Trophoblast cell (in vitro differentiated cells and primary cell): Measurements from ENCODE around the gene DOP1A.
A peak's percentile ranks its signal among the peaks of the same experiment; 100 is the strongest.

ENCODE experiments used
- DNase-seq, 2 donors: peaks; one replicate each; pipeline ENCODE4 v3.0.0-alpha.2; 2016
- H2AFZ ChIP-seq: 2 replicates; pipeline ENCODE4 v1.6.1; 2013; ENCODE audit warnings: low read length, moderate library complexity, mild to moderate bottlenecking; ENCODE audit not compliant: insufficient read depth, poor library complexity
- H2AK5ac ChIP-seq: 2 replicates; pipeline ENCODE4 v1.6.1; 2013; ENCODE audit warnings: mild to moderate bottlenecking, low read length
- H2BK120ac ChIP-seq: 2 replicates; pipeline ENCODE4 v1.6.1; 2013; ENCODE audit warnings: low read length, mild to moderate bottlenecking, moderate library complexity; ENCODE audit not compliant: insufficient read depth, poor library complexity
- H2BK12ac ChIP-seq: 2 replicates; pipeline ENCODE4 v1.6.1; 2013; ENCODE audit warnings: mild to moderate bottlenecking, low read length, moderate library complexity
- H2BK5ac ChIP-seq: 2 replicates; pipeline ENCODE4 v1.6.1; 2013; ENCODE audit warnings: low read length, low read depth, moderate library complexity, mild to moderate bottlenecking; ENCODE audit not compliant: poor library complexity
- H3K14ac ChIP-seq: 2 replicates; pipeline ENCODE4 v1.6.1; 2013; ENCODE audit warnings: mild to moderate bottlenecking, low read length
- H3K18ac ChIP-seq: 2 replicates; pipeline ENCODE4 v1.6.1; 2013; ENCODE audit warnings: mild to moderate bottlenecking, low read length
- H3K23ac ChIP-seq: 2 replicates; pipeline ENCODE4 v1.6.1; 2013; ENCODE audit warnings: low read length
- H3K27ac ChIP-seq: 2 replicates; pipeline ENCODE4 v1.5.1; 2013; ENCODE audit warnings: low read depth, mild to moderate bottlenecking, inconsistent platforms, low read length, moderate library complexity
- H3K27me3 ChIP-seq: 2 replicates; pipeline ENCODE4 v1.6.1; 2013; ENCODE audit warnings: inconsistent platforms, mild to moderate bottlenecking, low read length, moderate library complexity; ENCODE audit not compliant: insufficient read depth
- H3K36me3 ChIP-seq, 2 experiments: 1 replicate in 1 of 2; 2 replicates in 1 of 2; pipeline ENCODE4 v1.6.1; 2013; ENCODE audit warnings: low read length in 2 of 2, mild to moderate bottlenecking in 2 of 2, moderate library complexity in 1 of 2; ENCODE audit not compliant: insufficient read depth in 2 of 2, control insufficient read depth in 1 of 2
- H3K4ac ChIP-seq: 2 replicates; pipeline ENCODE4 v1.6.1; 2013; ENCODE audit warnings: low read depth, mild to moderate bottlenecking, low read length, moderate library complexity
- H3K4me1 ChIP-seq, 2 experiments: 1 replicate in 1 of 2; 2 replicates in 1 of 2; pipeline ENCODE4 v1.6.1; 2013; ENCODE audit warnings: low read length in 2 of 2, mild to moderate bottlenecking in 2 of 2, moderate library complexity in 1 of 2; ENCODE audit not compliant: insufficient read depth in 2 of 2, control insufficient read depth in 1 of 2
- H3K4me2 ChIP-seq: 2 replicates; pipeline ENCODE4 v1.6.1; 2013; ENCODE audit warnings: inconsistent platforms, mild to moderate bottlenecking, low read length, moderate library complexity
- H3K4me3 ChIP-seq: 2 replicates; pipeline ENCODE4 v1.5.1; 2013; ENCODE audit warnings: mild to moderate bottlenecking, low read depth, low read length, inconsistent platforms
- H3K79me1 ChIP-seq: one replicate; pipeline ENCODE4 v1.6.1; 2013; ENCODE audit warnings: low read length
- H3K79me2 ChIP-seq: 2 replicates; pipeline ENCODE4 v1.6.1; 2013; ENCODE audit warnings: low read length, mild to moderate bottlenecking; ENCODE audit not compliant: control insufficient read depth, insufficient read depth, poor library complexity
- H3K9ac ChIP-seq: 2 replicates; pipeline ENCODE4 v1.6.1; 2013; ENCODE audit warnings: mild to moderate bottlenecking, low read length
- H3K9me3 ChIP-seq: 2 replicates; pipeline ENCODE4 v1.6.1; 2013; ENCODE audit warnings: low read depth, mild to moderate bottlenecking, control low read depth, inconsistent platforms, low read length; ENCODE audit not compliant: insufficient read depth
- H4K12ac ChIP-seq: 2 replicates; pipeline ENCODE4 v1.6.1; 2013; ENCODE audit warnings: low read depth, mild to moderate bottlenecking, low read length, moderate library complexity
- H4K8ac ChIP-seq: 2 replicates; pipeline ENCODE4 v1.6.1; 2013; ENCODE audit warnings: low read depth, mild to moderate bottlenecking, low read length, moderate library complexity
- H4K91ac ChIP-seq: one replicate; pipeline ENCODE4 v1.6.1; 2013; ENCODE audit warnings: low read depth, mild to moderate bottlenecking, low read length, moderate library complexity
- WGBS: extraction: QIAGEN DNeasy Blood & Tissue Kit; methylation state at CpG from one replicate; pipeline ENCODE4 v1.1.7; 2013; ENCODE audit warnings: missing lambda C conversion rate; ENCODE audit not compliant: insufficient read length, insufficient coverage; ENCODE audit errors: extremely low coverage; 5-methylcytosine and 5-hydroxymethylcytosine counted together

DOP1A gene

GRCh38 chr6:83199173-83199862 is 131.8 kb downstream of the DOP1A start:
- no peak for DNase-seq
- Histone ChIP-seq H3K4ac (no peak overlapping the region), H3K4me3 (no peak overlapping the region), H2BK12ac (peak overlapping the region; percentile 53), H3K23ac (no peak overlapping the region), H4K8ac (no peak overlapping the region), H3K4me2 (no peak overlapping the region), H3K36me3 (peaks cover 0 to 4% of the 10 kb centered on the region in 2 experiments), H3K14ac (no peak overlapping the region), H4K91ac (no peak overlapping the region), H3K18ac (no peak overlapping the region), H2BK5ac (no peak overlapping the region), H3K27ac (no peak overlapping the region), H3K79me2 (no peaks in the 10 kb centered on the region), H3K4me1 (peaks cover 1 to 5% of the 10 kb centered on the region in 2 experiments), H2AFZ (no peak overlapping the region), H3K27me3 (no peaks in the 10 kb centered on the region), H3K79me1 (no peaks in the 10 kb centered on the region), H2BK120ac (no peak overlapping the region), H3K9ac (no peak overlapping the region), H3K9me3 (no peaks in the 10 kb centered on the region), H4K12ac (no peak overlapping the region), H2AK5ac (no peak overlapping the region)
- no CpG with 5 or more reads among the region's 5 CpGs for WGBS

GRCh38 chr6:83199863-83200225 is 132.4 kb downstream of the DOP1A start:
- Histone ChIP-seq H3K23ac (no peak overlapping the region), H3K4ac (no peak overlapping the region), H3K36me3 (peaks cover 0 to 4% of the 10 kb centered on the region in 2 experiments), H2BK120ac (no peak overlapping the region), H2AFZ (no peak overlapping the region), H2AK5ac (no peak overlapping the region), H3K14ac (no peak overlapping the region), H3K79me1 (no peaks in the 10 kb centered on the region), H3K4me2 (no peak overlapping the region), H2BK5ac (no peak overlapping the region), H4K8ac (no peak overlapping the region), H2BK12ac (no peak overlapping the region), H4K91ac (no peak overlapping the region), H3K27ac (no peak overlapping the region), H3K4me1 (peaks cover 1 to 5% of the 10 kb centered on the region in 2 experiments), H3K9me3 (no peaks in the 10 kb centered on the region), H3K27me3 (no peaks in the 10 kb centered on the region), H4K12ac (no peak overlapping the region), H3K18ac (no peak overlapping the region), H3K9ac (no peak overlapping the region), H3K79me2 (no peaks in the 10 kb centered on the region), H3K4me3 (no peak overlapping the region)
- WGBS: no CpG with 5 or more reads among the region's 2 CpGs
- peak; percentile 80 to 87 for DNase-seq

- H2BK12ac ChIP-seq: no peak overlapping the region
- no peak overlapping the region for H2BK120ac ChIP-seq
- H3K18ac ChIP-seq: no peak overlapping the region
- H3K4me1 ChIP-seq: peaks cover 1 to 5% of the 10 kb centered on the region in 2 experiments
- H3K9ac ChIP-seq: no peak overlapping the region
- H3K4ac ChIP-seq: no peak overlapping the region
- H3K4me3 ChIP-seq: no peak overlapping the region
- H3K27me3 ChIP-seq: no peaks in the 10 kb centered on the region
- H3K23ac ChIP-seq: no peak overlapping the region
- WGBS: no CpG with 5 or more reads among the region's 4 CpGs
- no peak overlapping the region for H3K27ac ChIP-seq
- no peaks in the 10 kb centered on the region for H3K9me3 ChIP-seq
- H3K79me1 ChIP-seq: no peaks in the 10 kb centered on the region
- H2BK5ac ChIP-seq: no peak overlapping the region
- no peak overlapping the region for H4K91ac ChIP-seq
- no peak overlapping the region for H2AFZ ChIP-seq
- H2AK5ac ChIP-seq: no peak overlapping the region
- no peak overlapping the region for H3K14ac ChIP-seq
- DNase-seq: no peak
- no peaks in the 10 kb centered on the region for H3K36me3 ChIP-seq
- no peak overlapping the region for H4K8ac ChIP-seq
- no peak overlapping the region for H4K12ac ChIP-seq
- no peak overlapping the region for H3K4me2 ChIP-seq
- H3K79me2 ChIP-seq: no peaks in the 10 kb centered on the region
Measured at GRCh38 chr6:83202031-83202430, 134.6 kb downstream of the DOP1A start.

GRCh38 chr6:83215131-83216047 is 147.9 kb downstream of the DOP1A start:
- Histone ChIP-seq H2AFZ (no peak overlapping the region), H3K27ac (no peak overlapping the region), H3K18ac (no peak overlapping the region), H4K8ac (no peak overlapping the region), H3K23ac (no peak overlapping the region), H3K4me1 (no peaks in the 10 kb centered on the region), H2BK12ac (no peak overlapping the region), H4K91ac (no peak overlapping the region), H3K9me3 (no peaks in the 10 kb centered on the region), H2BK120ac (no peak overlapping the region), H3K9ac (no peak overlapping the region), H3K4me3 (no peak overlapping the region), H3K79me2 (no peaks in the 10 kb centered on the region), H2AK5ac (no peak overlapping the region), H3K14ac (no peak overlapping the region), H3K36me3 (no peaks in the 10 kb centered on the region), H3K4ac (no peak overlapping the region), H2BK5ac (no peak overlapping the region), H3K4me2 (no peak overlapping the region), H3K79me1 (no peaks in the 10 kb centered on the region), H4K12ac (no peak overlapping the region), H3K27me3 (no peaks in the 10 kb centered on the region)
- WGBS: no CpG with 5 or more reads among the region's 7 CpGs
- DNase-seq: peak; percentile 50 to 76
